Activated CD8-positive, alpha-beta T cell treated with anti-CD3 and anti-CD28 coated beads for 36 hours (primary cell): Measurements from ENCODE around the gene INSYN1. TPM values are rescaled to one million over a fixed set of nuclear protein-coding genes. Genes with fewer than 3 reads are reported as not detected.

Experiments
- ATAC-seq: fragments of 200-7000 bp; cut with Tn5 transposase; one replicate; pipeline ENCODE4 v1.10.0; 2021; ENCODE audit warnings: mild to moderate bottlenecking, moderate library complexity
- CTCF ChIA-PET: fragments of 350-600 bp; sonication (Branson Sonifier 250); formaldehyde crosslinking; loops from one replicate; lab custom pipeline; 2021; ENCODE audit warnings: antibody characterized with exemption; lab: Charles Lee
- POLR2A ChIA-PET: fragments of 350-600 bp; sonication (Branson Sonifier 250); formaldehyde crosslinking; loops from one replicate; lab custom pipeline; 2021; ENCODE audit warnings: antibody characterized with exemption; lab: Charles Lee
- DNase-seq: peaks from one replicate; pipeline ENCODE4 v3.0.0-alpha.2; 2020
- H3K27ac Mint-ChIP-seq: one replicate; pipeline ENCODE4 v1.8.0; 2021; ENCODE audit warnings: mild to moderate bottlenecking, mixed read lengths
- H3K27me3 Mint-ChIP-seq: one replicate; pipeline ENCODE4 v1.8.0; 2021; ENCODE audit warnings: mixed read lengths
- H3K36me3 Mint-ChIP-seq: one replicate; pipeline ENCODE4 v1.8.0; 2021; ENCODE audit warnings: low read depth, mixed read lengths
- H3K4me1 Mint-ChIP-seq: one replicate; pipeline ENCODE4 v1.8.0; 2021; ENCODE audit warnings: low read depth, mixed read lengths
- H3K4me3 Mint-ChIP-seq: one replicate; pipeline ENCODE4 v1.8.0; 2021; ENCODE audit warnings: mild to moderate bottlenecking, moderate library complexity, mixed read lengths
- H3K9me3 Mint-ChIP-seq: one replicate; pipeline ENCODE4 v1.8.0; 2021; ENCODE audit warnings: mixed read lengths
- intact Hi-C: fragments of 100-400 bp; cut with micrococcal nuclease; formaldehyde crosslinking; loops from one replicate; pipeline ENCODE4 v1.10.0; 2022
- total RNA-seq, 2 experiments: library from RNA; stranded (reverse); gene quantifications; one replicate each; pipeline ENCODE4 v1.2.3, GENCODE V29; 2021
- TF ChIP-seq, protein P1 (sequence below): fragments of 200-600 bp; IDR thresholded peaks from one replicate; pipeline ENCODE4 v1.8.0; 2022; ENCODE audit warnings: antibody characterized with exemption, mild to moderate bottlenecking

Gene INSYN1, protein sequence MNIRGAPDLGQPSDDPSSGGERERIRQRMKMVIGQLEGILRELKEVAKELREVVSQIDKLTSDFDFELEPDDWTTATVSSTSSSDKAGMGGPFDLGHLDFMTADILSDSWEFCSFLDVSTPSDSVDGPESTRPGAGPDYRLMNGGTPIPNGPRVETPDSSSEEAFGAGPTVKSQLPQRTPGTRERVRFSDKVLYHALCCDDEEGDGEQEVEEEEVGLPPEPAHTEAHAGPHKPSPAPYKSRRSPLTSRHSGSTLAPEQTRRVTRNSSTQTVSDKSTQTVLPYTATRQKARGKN
- not detected for total RNA-seq

DNA sequence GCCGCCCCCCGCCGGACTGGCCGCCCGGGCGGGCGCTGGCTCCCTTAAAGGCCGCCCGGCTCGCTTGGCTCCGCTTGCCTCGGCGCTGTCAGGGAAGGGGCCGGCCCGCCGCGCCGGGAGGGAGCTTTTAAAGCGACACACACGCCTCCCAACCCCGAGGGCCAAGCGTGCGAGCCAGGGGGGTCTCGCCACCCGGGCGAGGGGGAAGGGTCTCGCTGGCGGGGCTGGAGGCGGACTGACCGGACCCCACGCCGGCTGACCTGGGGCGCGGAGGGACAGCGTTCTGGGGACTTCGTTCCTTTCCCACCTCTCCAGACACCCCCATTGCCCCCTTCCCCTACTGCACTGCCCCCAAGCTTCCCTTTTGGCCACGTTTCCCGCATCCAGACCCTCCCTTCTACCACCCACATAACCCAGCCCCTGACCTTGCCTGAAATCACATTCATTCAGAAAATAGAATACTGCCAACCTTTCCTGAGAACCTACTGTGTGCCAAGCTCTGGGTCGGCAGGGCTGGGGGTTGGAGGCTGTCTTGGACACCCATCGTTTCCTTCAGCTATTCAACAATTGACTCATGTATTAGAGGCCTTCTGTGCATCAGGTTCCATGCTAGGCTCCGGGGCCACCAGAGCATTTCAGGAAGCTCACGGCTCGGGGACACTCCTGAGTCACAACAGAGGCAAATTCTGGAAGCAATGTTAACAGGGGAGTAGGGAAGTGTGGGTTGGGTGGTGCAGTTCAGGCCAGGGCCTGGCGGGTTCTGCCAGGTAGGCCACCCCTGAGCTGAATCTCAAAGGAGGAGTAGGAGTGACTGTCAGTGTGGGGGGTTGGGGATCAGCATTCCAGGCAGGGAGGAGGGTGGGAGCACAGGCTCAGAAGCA, at the start of gene INSYN1:
INSYN1 (minus strand) TSS at position 102 of the 881 bp plus-strand sequence. CDS start 2,221 bp downstream, outside the sequence.
- intact Hi-C loops: no loop called here
- H3K36me3 Mint-ChIP-seq: no peaks in the 10 kb centered on the region
- H3K4me1 Mint-ChIP-seq: no peaks in the 10 kb centered on the region
- peaks cover 46% of the 10 kb centered on the region for H3K27me3 Mint-ChIP-seq
- H3K9me3 Mint-ChIP-seq: no peaks in the 10 kb centered on the region
- TF ChIP-seq, protein P1, sequence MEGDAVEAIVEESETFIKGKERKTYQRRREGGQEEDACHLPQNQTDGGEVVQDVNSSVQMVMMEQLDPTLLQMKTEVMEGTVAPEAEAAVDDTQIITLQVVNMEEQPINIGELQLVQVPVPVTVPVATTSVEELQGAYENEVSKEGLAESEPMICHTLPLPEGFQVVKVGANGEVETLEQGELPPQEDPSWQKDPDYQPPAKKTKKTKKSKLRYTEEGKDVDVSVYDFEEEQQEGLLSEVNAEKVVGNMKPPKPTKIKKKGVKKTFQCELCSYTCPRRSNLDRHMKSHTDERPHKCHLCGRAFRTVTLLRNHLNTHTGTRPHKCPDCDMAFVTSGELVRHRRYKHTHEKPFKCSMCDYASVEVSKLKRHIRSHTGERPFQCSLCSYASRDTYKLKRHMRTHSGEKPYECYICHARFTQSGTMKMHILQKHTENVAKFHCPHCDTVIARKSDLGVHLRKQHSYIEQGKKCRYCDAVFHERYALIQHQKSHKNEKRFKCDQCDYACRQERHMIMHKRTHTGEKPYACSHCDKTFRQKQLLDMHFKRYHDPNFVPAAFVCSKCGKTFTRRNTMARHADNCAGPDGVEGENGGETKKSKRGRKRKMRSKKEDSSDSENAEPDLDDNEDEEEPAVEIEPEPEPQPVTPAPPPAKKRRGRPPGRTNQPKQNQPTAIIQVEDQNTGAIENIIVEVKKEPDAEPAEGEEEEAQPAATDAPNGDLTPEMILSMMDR: no peak
- ATAC-seq (no peak), DNase-seq (no peak)
- no peak within 1 kb of the TSS for H3K27ac Mint-ChIP-seq
- CTCF ChIA-PET: interaction anchor here (0.7 to 1.0 kb wide), 2 partner anchors 76 to 144 kb away, joined by 3 to 4 read pairs; no protein-coding TSS in a partner anchor
- no peak within 1 kb of the TSS for H3K4me3 Mint-ChIP-seq
- POLR2A ChIA-PET: no interaction called here

DNA sequence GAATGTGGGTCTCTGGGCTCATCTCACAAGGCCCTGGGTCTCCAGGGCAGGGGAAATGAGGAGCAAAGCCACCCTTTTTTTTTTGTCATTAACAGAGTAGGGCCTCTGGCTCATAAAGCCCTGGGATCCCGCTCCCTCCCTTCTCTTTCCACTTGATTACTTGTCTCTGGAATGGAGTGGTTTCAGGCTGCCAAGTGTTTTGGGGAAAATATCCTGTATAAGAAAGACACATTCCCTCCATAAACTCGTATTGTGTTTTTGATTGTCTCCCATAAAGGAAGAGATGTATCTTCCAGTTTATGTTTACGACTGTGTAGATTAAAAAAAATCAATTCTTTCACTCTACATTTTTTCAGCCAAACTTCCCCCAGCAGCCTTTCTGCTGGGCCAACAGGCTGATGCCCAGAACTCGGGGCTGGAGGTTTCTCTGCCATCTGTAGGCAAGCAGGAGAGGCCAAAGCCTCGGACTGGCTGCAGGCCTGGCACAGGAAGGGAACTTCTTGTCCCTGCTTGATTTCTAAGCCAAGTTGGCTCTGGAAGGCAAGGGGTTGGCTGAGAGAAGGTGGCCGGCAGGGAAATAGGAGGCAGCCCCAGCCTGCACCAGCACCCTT, 49.4 kb upstream of the INSYN1 start:
- DNase-seq (no peak), ATAC-seq (no peak)
- intact Hi-C loops: no loop called here
- H3K4me1 Mint-ChIP-seq: no peaks in the 10 kb centered on the region
- H3K4me3 Mint-ChIP-seq: no peak overlapping the region
- TF ChIP-seq, protein P1: no peak
- no peaks in the 10 kb centered on the region for H3K9me3 Mint-ChIP-seq
- CTCF ChIA-PET: no interaction called here
- H3K27me3 Mint-ChIP-seq: no peaks in the 10 kb centered on the region
- POLR2A ChIA-PET: no interaction called here
- H3K27ac Mint-ChIP-seq: no peak overlapping the region
- H3K36me3 Mint-ChIP-seq: no peaks in the 10 kb centered on the region

DNA sequence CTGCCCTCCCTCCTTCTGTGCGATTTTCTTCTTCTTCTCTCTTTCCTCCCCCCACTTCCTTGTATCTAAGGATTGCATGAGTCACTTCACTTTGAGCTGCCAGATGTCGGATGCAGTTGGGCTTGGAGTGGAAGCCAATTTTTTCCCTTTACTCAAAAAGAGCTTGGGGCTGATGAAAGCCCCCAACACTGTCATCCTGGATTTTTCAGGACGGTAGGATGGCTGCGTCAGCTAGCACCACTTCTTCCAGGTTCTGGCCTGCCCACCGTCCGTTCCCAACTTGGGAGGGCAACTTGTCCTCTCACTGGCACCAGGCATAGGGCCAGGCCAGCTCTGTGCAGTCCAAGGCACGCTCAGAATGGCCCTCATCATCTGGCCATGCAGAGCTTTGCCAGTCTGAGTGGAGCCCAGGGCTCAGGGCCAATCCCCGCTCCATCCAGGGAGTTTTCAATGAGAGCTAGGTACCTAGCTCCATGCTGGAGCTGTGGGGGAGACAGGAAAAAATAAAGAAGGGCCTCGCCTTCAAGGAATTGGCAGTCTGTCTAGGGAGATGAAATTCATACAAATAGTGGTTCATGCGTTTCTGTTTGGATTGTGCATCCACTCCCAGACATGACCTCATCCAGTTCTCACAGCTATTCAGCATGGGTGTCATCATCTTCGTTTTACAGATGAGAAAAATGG, 47.7 kb upstream of the INSYN1 start:
- TF ChIP-seq, protein P1: no peak
- intact Hi-C loops: no loop called here
- H3K27ac Mint-ChIP-seq: no peak overlapping the region
- no peaks in the 10 kb centered on the region for H3K36me3 Mint-ChIP-seq
- CTCF ChIA-PET: no interaction called here
- no peaks in the 10 kb centered on the region for H3K4me1 Mint-ChIP-seq
- H3K27me3 Mint-ChIP-seq: no peaks in the 10 kb centered on the region
- ATAC-seq (no peak), DNase-seq (no peak)
- no peaks in the 10 kb centered on the region for H3K9me3 Mint-ChIP-seq
- H3K4me3 Mint-ChIP-seq: no peak overlapping the region
- POLR2A ChIA-PET: no interaction called here

DNA sequence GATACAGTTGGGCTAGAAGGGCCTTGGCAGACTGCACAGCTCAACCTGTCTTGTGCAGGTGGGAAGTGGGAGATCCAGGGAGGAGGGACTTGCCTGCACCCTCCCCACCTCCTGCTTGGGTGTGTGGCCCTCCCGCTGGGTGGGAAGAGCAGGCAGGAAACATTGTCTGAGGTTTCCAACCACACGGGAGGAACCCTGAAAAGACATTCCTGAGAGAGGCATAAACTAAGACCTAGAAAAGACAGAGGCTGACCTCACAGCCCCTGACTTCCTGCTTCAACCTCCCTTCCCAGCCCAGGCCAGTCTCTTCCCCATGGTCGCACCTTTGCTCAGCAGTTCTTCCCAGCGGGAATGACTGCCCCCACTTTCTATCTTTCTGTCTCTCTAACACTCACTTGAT, 46.3 kb upstream of the INSYN1 start:
- intact Hi-C loops: no loop called here
- CTCF ChIA-PET: no interaction called here
- no peak overlapping the region for H3K4me3 Mint-ChIP-seq
- DNase-seq (no peak), ATAC-seq (no peak)
- H3K4me1 Mint-ChIP-seq: no peaks in the 10 kb centered on the region
- POLR2A ChIA-PET: no interaction called here
- TF ChIP-seq, protein P1: no peak
- H3K27me3 Mint-ChIP-seq: no peaks in the 10 kb centered on the region
- H3K36me3 Mint-ChIP-seq: no peaks in the 10 kb centered on the region
- no peak overlapping the region for H3K27ac Mint-ChIP-seq
- no peaks in the 10 kb centered on the region for H3K9me3 Mint-ChIP-seq
